Measurements from ENCODE around the gene ASAP2.

The ASAP2 gene

GRCh38 chr2:9356261-9356660 is 149.6 kb downstream of the ASAP2 start:
- H3K27me3 ChIP-seq (ENCODE audit: insufficient read depth, low read depth, severe bottlenecking), result no peaks in the 10 kb centered on the region
- H3K27ac ChIP-seq, result no peak overlapping the region
- DNase-seq, result peak; percentile 43
- no peaks in the 10 kb centered on the region for H3K9me3 ChIP-seq (ENCODE audit: severe bottlenecking)
- peaks cover 36% of the 10 kb centered on the region for H3K36me3 ChIP-seq
- no peak overlapping the region for H3K4me3 ChIP-seq (ENCODE audit: low read depth, low read length)
- no peak for TF ChIP-seq CTCF (IDR thresholded peaks at IDR 0.05; ENCODE audit: low read depth, low read length)

GRCh38 chr2:9358846-9359245 is 152.2 kb downstream of the ASAP2 start:
- Histone ChIP-seq H3K27me3 (ENCODE audit: insufficient read depth, low read depth, severe bottlenecking) (no peaks in the 10 kb centered on the region), H3K36me3 (peaks cover 30% of the 10 kb centered on the region), H3K27ac (no peak overlapping the region), H3K9me3 (ENCODE audit: severe bottlenecking) (no peaks in the 10 kb centered on the region), H3K4me3 (ENCODE audit: low read depth, low read length) (no peak overlapping the region)
- no peak for DNase-seq
- TF ChIP-seq CTCF (IDR thresholded peaks at IDR 0.05; ENCODE audit: low read depth, low read length), result no peak

- peaks cover 30% of the 10 kb centered on the region for H3K36me3 ChIP-seq
- no peak for TF ChIP-seq CTCF (IDR thresholded peaks at IDR 0.05; ENCODE audit: low read depth, low read length)
- DNase-seq, result no peak
- no peak overlapping the region for H3K27ac ChIP-seq
- H3K27me3 ChIP-seq (ENCODE audit: insufficient read depth, low read depth, severe bottlenecking), result no peaks in the 10 kb centered on the region
- no peak overlapping the region for H3K4me3 ChIP-seq (ENCODE audit: low read depth, low read length)
- H3K9me3 ChIP-seq (ENCODE audit: severe bottlenecking), result no peaks in the 10 kb centered on the region
Measured at GRCh38 chr2:9359463-9359862, 152.9 kb downstream of the ASAP2 start.

GRCh38 chr2:9360110-9360509 is 153.5 kb downstream of the ASAP2 start:
- Histone ChIP-seq H3K27me3 (ENCODE audit: insufficient read depth, low read depth, severe bottlenecking) (no peaks in the 10 kb centered on the region), H3K27ac (no peak overlapping the region), H3K36me3 (peaks cover 30% of the 10 kb centered on the region), H3K9me3 (ENCODE audit: severe bottlenecking) (no peaks in the 10 kb centered on the region), H3K4me3 (ENCODE audit: low read depth, low read length) (no peak overlapping the region)
- no peak for TF ChIP-seq CTCF (IDR thresholded peaks at IDR 0.05; ENCODE audit: low read depth, low read length)
- no peak for DNase-seq

- peaks cover 30% of the 10 kb centered on the region for H3K36me3 ChIP-seq
- no peaks in the 10 kb centered on the region for H3K27me3 ChIP-seq (ENCODE audit: insufficient read depth, low read depth, severe bottlenecking)
- H3K27ac ChIP-seq, result no peak overlapping the region
- TF ChIP-seq CTCF (IDR thresholded peaks at IDR 0.05; ENCODE audit: low read depth, low read length), result no peak
- no peak for DNase-seq
- no peaks in the 10 kb centered on the region for H3K9me3 ChIP-seq (ENCODE audit: severe bottlenecking)
- no peak overlapping the region for H3K4me3 ChIP-seq (ENCODE audit: low read depth, low read length)
Measured at GRCh38 chr2:9360701-9361100, 154.1 kb downstream of the ASAP2 start.

GRCh38 chr2:9364373-9364772 is 157.8 kb downstream of the ASAP2 start:
- no peak for TF ChIP-seq CTCF (IDR thresholded peaks at IDR 0.05; ENCODE audit: low read depth, low read length)
- Histone ChIP-seq H3K27ac (no peak overlapping the region), H3K9me3 (ENCODE audit: severe bottlenecking) (no peaks in the 10 kb centered on the region), H3K27me3 (ENCODE audit: insufficient read depth, low read depth, severe bottlenecking) (no peaks in the 10 kb centered on the region), H3K36me3 (peaks cover 36% of the 10 kb centered on the region), H3K4me3 (ENCODE audit: low read depth, low read length) (no peak overlapping the region)
- no peak for DNase-seq
